ENCODE data around the gene RNF141. TPM values are rescaled to one million over a fixed set of nuclear protein-coding genes. Genes with fewer than 3 reads are reported as not detected.

The RNF141 gene
- total RNA-seq, 1 donor from 2014 or later, result 12.4 TPM

DNA sequence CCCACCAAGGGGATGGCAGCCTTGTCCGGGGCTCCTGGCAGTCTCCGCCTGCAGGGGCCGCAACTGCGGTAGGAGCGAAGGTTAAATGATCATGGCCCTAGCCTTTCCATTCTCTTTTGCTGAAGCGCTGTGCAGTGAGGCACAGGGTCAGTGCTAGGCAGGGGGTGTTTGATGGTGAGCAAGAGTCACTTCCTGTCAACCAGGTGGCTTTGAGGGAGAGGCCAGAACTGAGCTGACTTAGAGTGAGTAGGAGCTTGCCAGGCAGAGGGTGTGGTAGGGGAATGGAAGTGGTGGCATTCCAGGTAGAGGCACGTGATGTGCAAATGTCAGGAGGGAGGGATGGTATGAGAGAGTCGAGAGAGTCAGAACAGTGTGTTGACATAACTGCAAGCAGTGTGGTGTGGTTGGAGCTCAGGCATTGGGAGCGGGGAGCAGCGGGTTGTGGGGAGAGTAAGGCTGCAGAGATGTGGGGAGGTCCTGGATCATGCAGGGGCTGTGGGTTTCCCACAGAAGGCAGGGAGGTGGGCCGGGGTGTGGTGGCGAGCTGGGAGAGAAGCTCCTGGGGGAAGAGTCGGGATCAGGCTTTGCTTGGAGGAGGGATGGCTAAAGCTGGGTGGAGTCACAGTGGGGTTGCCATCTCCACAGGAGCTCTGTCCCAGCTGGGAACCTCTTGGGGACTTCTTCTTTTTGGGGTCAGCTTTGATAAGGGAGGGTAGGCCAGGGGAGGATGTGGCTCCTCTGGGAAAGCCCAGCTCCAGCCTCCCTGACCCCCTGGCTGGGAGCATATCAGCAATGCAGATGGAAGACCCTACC is 52.7 kb downstream of the RNF141 start:
- H3K4me1 Mint-ChIP-seq (ENCODE audit: low read depth), result peaks cover 26% of the 10 kb centered on the region
- H3K36me3 Mint-ChIP-seq (ENCODE audit: low read depth), result peaks cover 29% of the 10 kb centered on the region
- no peak overlapping the region for H3K4me3 Mint-ChIP-seq
- no peaks in the 10 kb centered on the region for H3K9me3 Mint-ChIP-seq
- intact Hi-C loops (cut with micrococcal nuclease), result no loop called here
- H3K27ac Mint-ChIP-seq, result peak overlapping the region; percentile 62
- no peaks in the 10 kb centered on the region for H3K27me3 Mint-ChIP-seq (ENCODE audit: insufficient read depth)
- DNase-seq (ENCODE audit: low spot score), result no peak

DNA sequence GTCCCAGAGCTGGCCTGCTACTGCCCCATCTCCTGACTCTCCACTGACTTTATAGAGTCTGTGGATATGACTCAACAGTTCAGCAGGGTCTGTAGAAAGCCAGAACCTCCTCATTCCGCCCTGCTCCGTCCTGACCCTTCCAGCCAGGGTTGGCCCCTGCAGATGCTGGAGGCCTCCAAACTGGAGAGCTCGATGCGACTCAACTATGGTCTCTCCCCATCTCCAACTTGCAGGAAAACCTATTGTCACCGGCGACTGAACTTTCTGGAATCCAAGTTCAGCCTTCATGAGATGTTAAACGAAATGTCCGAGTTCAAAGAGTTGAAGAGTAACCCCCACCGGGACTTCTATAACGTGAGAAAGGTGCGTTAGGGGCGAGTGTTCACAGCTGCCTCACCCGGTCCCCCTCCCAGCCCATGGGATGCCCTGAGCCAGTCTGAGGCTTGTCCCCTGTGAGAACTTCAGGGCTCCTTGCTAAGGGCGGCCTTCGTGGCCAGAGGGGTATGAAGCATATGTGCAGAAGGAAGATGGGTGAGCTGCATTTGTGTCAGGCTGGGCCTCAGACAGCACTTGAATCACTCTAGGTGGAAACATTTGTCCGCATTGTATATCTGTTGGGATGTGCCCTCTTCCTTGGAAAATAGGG is 53.9 kb downstream of the RNF141 start:
- H3K27me3 Mint-ChIP-seq (ENCODE audit: insufficient read depth), result no peaks in the 10 kb centered on the region
- H3K4me1 Mint-ChIP-seq (ENCODE audit: low read depth), result peaks cover 26% of the 10 kb centered on the region
- H3K9me3 Mint-ChIP-seq, result no peaks in the 10 kb centered on the region
- peaks cover 26% of the 10 kb centered on the region for H3K36me3 Mint-ChIP-seq (ENCODE audit: low read depth)
- H3K27ac Mint-ChIP-seq, result no peak overlapping the region
- DNase-seq (ENCODE audit: low spot score), result no peak
- intact Hi-C loops (cut with micrococcal nuclease), result no loop called here
- H3K4me3 Mint-ChIP-seq, result no peak overlapping the region

DNA sequence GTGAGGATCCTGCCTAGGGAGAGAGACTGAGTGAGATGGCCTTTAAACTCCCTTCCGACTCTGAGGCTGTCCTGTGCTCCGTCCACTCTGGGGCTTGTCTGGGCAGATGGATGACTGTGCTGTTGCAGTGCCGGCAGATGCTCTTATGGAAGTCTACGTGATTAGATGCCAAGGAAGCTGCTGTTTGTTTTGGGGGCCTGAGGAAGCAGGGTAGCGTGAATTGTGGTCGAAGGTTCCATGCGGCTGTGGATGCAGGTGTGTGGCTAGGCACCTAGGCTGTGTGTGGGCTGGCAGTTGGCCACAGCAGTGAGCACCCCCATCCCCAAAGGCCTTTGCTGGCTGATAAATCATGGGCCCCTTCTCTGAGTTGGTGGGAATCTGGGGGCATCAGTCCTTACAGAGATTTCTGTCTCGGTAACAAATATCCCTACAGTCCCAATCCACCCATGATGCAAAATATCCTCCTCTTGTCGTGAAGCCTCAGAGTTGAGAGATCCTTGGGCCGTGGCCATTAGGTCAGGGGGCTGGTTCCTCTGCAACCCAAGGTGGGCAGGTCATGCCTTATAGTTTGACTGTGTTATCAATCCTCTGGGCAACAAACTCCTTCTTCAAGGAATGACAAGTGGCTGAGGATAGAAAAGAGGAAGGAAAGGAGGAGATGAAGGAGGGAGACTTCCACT is 54.7 kb downstream of the RNF141 start:
- no peak for DNase-seq (ENCODE audit: low spot score)
- Mint-ChIP-seq H3K4me1 (ENCODE audit: low read depth) (peaks cover 26% of the 10 kb centered on the region), H3K9me3 (no peaks in the 10 kb centered on the region), H3K27ac (peak overlapping the region; percentile 13), H3K36me3 (ENCODE audit: low read depth) (peaks cover 24% of the 10 kb centered on the region), H3K27me3 (ENCODE audit: insufficient read depth) (no peaks in the 10 kb centered on the region), H3K4me3 (no peak overlapping the region)
- intact Hi-C loops (cut with micrococcal nuclease), result no loop called here

DNA sequence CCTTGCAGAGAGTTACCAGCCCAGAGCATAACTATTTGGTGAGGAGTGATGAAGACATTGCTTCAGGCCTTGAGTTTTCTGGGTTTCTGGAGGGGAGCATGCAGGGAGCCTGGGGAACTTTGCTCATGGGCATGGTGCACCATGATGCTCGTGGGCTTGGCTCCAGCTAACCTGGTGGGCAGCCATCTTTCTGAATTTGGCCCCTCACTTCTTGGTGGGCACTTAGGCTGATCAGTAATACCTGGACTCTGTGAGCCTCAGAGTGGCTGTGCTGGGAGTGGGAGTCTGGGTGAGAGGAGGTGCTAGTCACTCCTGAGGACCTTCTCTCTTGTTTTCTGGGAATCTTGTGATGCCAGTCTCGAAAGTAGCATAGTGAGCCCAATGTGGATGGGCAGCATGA is 55.3 kb downstream of the RNF141 start:
- Mint-ChIP-seq H3K4me3 (no peak overlapping the region), H3K27me3 (ENCODE audit: insufficient read depth) (no peaks in the 10 kb centered on the region), H3K4me1 (ENCODE audit: low read depth) (peaks cover 26% of the 10 kb centered on the region), H3K36me3 (ENCODE audit: low read depth) (peaks cover 30% of the 10 kb centered on the region), H3K9me3 (no peaks in the 10 kb centered on the region), H3K27ac (no peak overlapping the region)
- intact Hi-C loops (cut with micrococcal nuclease), result no loop called here
- DNase-seq (ENCODE audit: low spot score), result no peak

DNA sequence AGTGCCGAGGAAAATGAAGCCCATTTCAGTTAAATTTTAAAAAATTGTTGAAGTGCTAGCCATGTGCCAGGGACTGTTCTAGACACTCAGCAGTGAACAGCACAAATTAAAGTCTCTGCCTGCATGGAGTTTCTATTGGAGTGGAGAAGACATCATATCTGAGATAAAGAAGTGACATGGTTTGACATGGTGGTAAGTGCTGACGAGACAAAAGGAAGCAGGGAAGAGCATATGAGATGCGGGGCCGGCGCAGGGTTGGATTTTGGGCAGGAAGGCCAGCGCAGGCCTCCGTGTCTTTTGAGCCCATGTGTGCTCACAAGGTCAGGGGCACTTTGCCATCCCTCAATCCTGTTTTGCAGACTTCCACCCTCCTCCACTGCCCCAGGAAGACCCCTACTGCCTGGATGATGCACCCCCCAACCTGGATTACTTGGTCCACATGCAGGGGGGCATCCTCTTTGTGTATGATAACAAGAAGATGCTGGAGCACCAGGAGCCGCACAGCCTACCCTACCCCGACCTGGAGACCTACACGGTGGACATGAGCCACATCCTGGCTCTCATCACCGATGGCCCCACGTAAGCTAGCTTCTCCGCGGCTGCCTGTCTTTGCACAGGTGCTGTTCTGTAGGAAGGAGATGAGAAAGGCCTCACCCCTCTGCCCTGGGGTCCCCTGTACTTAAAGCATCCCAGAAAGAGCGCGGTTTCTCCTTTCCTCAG is 56.4 kb downstream of the RNF141 start:
- Mint-ChIP-seq H3K4me1 (ENCODE audit: low read depth) (peaks cover 18% of the 10 kb centered on the region), H3K36me3 (ENCODE audit: low read depth) (peaks cover 32% of the 10 kb centered on the region), H3K9me3 (no peaks in the 10 kb centered on the region), H3K27ac (no peak overlapping the region), H3K4me3 (no peak overlapping the region), H3K27me3 (ENCODE audit: insufficient read depth) (no peaks in the 10 kb centered on the region)
- intact Hi-C loops (cut with micrococcal nuclease), result no loop called here
- no peak for DNase-seq (ENCODE audit: low spot score)

DNA sequence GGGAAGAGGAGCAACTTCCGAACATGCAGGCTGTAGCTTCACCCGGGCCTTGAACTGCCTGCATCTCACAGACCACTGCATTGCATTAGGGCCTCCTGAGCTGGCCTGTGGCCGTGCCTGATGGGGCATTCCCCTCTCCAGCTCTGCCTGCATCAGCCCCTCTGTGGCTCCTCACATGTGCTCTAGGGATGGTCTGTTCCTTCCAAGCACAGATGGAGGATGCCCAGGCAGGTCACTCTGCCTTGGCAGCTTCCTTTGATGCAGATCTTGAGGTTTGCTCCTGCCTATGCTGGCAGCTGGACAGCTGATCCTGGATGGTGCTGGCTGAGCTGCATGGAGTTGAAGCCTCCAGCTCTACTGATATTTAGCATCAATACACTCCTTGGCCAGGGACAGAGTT is 57.4 kb downstream of the RNF141 start:
- Mint-ChIP-seq H3K27ac (no peak overlapping the region), H3K36me3 (ENCODE audit: low read depth) (peaks cover 34% of the 10 kb centered on the region), H3K4me3 (no peak overlapping the region), H3K27me3 (ENCODE audit: insufficient read depth) (no peaks in the 10 kb centered on the region), H3K4me1 (ENCODE audit: low read depth) (peaks cover 11% of the 10 kb centered on the region), H3K9me3 (no peaks in the 10 kb centered on the region)
- intact Hi-C loops (cut with micrococcal nuclease), result no loop called here
- no peak for DNase-seq (ENCODE audit: low spot score)

DNA sequence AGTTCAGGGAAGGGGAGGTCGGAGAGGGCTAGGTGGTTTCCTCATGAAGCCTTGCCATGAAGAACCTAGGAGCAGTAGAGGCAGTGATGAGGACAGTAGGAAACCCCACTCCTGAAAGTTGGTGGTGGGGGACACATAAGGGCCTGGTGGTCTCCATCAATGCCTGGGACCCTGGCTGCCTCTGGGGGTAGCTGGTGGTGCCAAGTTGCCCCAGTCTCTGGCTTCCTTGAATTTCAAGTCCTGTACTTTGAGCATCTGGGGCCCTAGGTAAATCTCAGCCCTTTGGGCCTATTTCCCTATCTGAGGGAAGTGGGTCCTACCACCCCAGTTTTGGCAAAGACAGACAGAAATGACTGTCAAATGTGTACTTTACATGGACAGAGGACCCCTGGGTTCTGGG is 57.8 kb downstream of the RNF141 start:
- Mint-ChIP-seq H3K27me3 (ENCODE audit: insufficient read depth) (no peaks in the 10 kb centered on the region), H3K4me3 (no peak overlapping the region), H3K36me3 (ENCODE audit: low read depth) (peaks cover 36% of the 10 kb centered on the region), H3K4me1 (ENCODE audit: low read depth) (peaks cover 7% of the 10 kb centered on the region), H3K9me3 (no peaks in the 10 kb centered on the region), H3K27ac (no peak overlapping the region)
- no peak for DNase-seq (ENCODE audit: low spot score)
- intact Hi-C loops (cut with micrococcal nuclease), result no loop called here

DNA sequence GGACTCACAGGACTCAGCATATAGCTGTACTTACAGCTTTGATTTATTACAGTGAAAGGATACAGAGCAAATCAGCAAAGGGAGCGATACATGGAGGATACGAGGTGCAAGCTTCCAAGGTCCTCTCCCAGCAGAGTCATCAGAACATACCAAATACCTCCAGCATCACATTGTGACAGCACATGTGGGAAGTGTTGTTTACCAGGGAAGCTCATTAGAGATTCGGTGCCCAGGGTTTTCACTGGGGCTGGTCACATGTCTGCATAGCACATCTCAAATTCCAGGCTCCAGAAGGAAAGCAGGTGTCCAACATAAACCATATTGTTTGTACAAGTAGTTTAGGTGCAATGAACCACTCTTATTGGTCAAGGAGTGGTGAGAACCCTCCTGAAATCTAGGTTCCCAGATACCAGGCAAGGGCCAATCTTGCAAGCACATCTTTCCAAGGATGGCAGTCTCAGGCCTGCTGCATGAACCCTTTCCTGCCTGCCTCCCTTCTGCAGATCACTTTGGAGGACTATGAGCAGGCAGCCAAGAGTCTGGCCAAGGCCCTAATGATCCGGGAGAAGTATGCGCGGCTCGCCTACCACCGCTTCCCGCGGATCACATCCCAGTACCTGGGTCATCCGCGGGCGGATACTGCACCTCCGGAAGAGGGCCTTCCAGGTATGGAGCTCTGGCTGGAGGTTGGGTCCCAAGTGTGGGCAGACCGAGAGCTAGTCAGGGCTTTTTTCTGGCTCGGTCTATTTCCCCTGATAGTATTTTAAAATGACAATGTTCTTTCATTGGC is 59.2 kb downstream of the RNF141 start:
- Mint-ChIP-seq H3K9me3 (no peaks in the 10 kb centered on the region), H3K36me3 (ENCODE audit: low read depth) (peaks cover 39% of the 10 kb centered on the region), H3K4me1 (ENCODE audit: low read depth) (peaks cover 6% of the 10 kb centered on the region), H3K27me3 (ENCODE audit: insufficient read depth) (no peaks in the 10 kb centered on the region), H3K27ac (no peak overlapping the region), H3K4me3 (no peak overlapping the region)
- intact Hi-C loops (cut with micrococcal nuclease), result no loop called here
- DNase-seq (ENCODE audit: low spot score), result no peak

DNA sequence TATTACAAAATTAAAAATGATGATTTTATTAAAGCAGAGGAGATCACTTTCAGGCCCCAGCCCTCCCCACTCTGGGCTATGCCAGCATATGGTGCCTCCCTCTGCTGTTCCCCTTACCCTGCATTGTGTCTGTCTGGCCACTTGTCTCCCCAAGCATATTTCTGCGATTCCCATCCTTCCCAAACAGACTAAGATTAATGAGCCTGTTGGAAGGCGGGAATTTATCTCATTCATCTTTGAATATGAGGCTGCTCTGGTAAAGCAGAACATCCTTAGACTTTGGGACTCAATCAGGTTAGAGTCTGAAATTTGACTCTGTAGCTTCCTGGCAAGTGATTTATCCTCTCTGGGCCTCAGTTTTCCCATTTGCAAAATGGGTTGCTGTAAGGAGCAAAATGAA is 60.2 kb downstream of the RNF141 start:
- DNase-seq (ENCODE audit: low spot score), result no peak
- no peaks in the 10 kb centered on the region for H3K27me3 Mint-ChIP-seq (ENCODE audit: insufficient read depth)
- H3K4me1 Mint-ChIP-seq (ENCODE audit: low read depth), result peaks cover 14% of the 10 kb centered on the region
- no peak overlapping the region for H3K4me3 Mint-ChIP-seq
- no peaks in the 10 kb centered on the region for H3K9me3 Mint-ChIP-seq
- intact Hi-C loops (cut with micrococcal nuclease), result no loop called here
- H3K27ac Mint-ChIP-seq, result no peak overlapping the region
- peaks cover 39% of the 10 kb centered on the region for H3K36me3 Mint-ChIP-seq (ENCODE audit: low read depth)

DNA sequence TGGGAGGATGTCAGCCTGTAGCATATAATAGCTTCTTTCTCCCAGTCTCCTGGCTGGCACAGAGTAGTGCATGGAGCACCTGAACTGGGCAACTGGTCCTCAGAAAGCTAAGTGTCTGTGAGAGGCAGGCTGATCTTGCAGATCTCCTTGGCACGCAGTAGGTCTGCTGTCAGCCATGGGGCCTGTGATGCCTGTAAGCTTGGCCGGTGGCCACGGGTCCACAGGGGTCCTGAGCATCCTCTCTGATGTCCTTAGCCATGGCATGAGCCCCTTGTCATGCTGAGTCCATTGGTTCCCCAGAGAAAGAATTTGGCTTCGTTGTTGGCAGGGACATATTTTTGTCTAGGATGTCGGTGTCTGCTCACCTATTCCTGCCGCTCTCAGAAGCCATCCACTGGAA is 61.0 kb downstream of the RNF141 start:
- H3K36me3 Mint-ChIP-seq (ENCODE audit: low read depth), result peaks cover 43% of the 10 kb centered on the region
- no peak for DNase-seq (ENCODE audit: low spot score)
- no peaks in the 10 kb centered on the region for H3K27me3 Mint-ChIP-seq (ENCODE audit: insufficient read depth)
- no peak overlapping the region for H3K4me3 Mint-ChIP-seq
- H3K4me1 Mint-ChIP-seq (ENCODE audit: low read depth), result peaks cover 14% of the 10 kb centered on the region
- no peaks in the 10 kb centered on the region for H3K9me3 Mint-ChIP-seq
- intact Hi-C loops (cut with micrococcal nuclease), result no loop called here
- H3K27ac Mint-ChIP-seq, result no peak overlapping the region

DNA sequence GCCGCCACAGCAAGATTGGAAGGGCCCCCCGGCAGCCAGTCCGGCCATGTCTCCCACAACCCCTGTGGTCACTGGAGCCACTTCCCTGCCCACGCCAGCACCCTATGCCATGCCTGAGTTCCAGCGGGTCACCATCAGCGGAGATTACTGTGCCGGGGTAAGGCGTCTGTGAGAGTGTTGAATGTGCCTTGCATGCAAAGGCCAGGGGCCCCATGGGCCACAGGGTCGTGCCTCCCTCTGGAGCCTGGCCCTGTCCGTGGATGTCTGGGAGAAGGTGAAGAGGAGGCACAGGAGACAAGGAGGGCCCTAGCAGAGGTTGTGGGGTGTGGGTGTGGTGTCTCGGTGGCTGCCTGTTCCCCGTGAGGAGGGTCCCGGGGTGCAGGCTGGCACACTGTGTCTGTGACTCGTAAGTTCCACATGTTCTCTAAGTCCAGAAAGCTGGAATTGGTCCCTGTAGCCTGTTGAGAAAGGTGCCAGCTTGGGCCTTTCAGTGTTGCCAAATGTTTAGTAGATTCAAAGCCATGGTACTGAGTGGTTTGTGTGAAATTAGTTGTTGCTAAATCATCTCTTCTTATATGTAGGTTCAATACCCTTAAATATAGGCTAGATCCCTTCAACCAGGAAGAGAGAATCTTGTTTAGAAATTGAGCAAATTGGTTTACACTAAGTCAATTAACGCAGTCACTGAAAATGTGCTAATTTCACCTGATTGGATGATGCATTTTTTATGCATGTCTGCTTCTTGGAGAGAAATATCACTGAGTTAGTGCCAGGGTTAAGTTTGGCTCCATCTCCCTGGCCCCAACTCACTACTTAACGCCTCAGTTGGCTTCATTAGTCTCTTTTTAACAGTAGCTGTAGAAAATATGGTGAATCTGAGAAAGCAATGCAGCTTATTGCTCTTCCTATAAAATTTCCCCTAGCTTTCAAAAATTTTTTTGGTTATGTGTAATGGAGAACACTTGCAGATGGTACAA is 62.1 kb downstream of the RNF141 start:
- no peak overlapping the region for H3K27ac Mint-ChIP-seq
- intact Hi-C loops (cut with micrococcal nuclease), result no loop called here
- no peak overlapping the region for H3K4me3 Mint-ChIP-seq
- peaks cover 14% of the 10 kb centered on the region for H3K4me1 Mint-ChIP-seq (ENCODE audit: low read depth)
- peaks cover 46% of the 10 kb centered on the region for H3K36me3 Mint-ChIP-seq (ENCODE audit: low read depth)
- H3K27me3 Mint-ChIP-seq (ENCODE audit: insufficient read depth), result no peaks in the 10 kb centered on the region
- no peaks in the 10 kb centered on the region for H3K9me3 Mint-ChIP-seq
- no peak for DNase-seq (ENCODE audit: low spot score)
